NCI-H1092 treated with DMSO at 0.1 percent for 48 hours (cell line): ENCODE measurements around the gene RAB30.

Experiments used
- DNase-seq: peaks from one replicate; lab custom pipeline; 2025; lab: John Stamatoyannopoulos, UW

The RAB30 gene

GRCh38 chr11:83071567-83072349, at the start of gene RAB30:
Gene RAB30, minus strand, starts transcription at chr11:83071897. Its CDS starts 74,581 bp downstream, at chr11:82997316.
- DNase-seq = peak; percentile 100

- DNase-seq = no peak
Measured at GRCh38 chr11:83120327-83120726, 48.6 kb upstream of the RAB30 start.

- DNase-seq = no peak
Measured at GRCh38 chr11:83119216-83119615, 47.5 kb upstream of the RAB30 start.

- no peak for DNase-seq
Measured at GRCh38 chr11:83118814-83119213, 47.1 kb upstream of the RAB30 start.

GRCh38 chr11:83116015-83116641, 44.4 kb upstream of the RAB30 start:
- DNase-seq = no peak

- DNase-seq = no peak
Measured at GRCh38 chr11:83115551-83115950, 43.9 kb upstream of the RAB30 start.

GRCh38 chr11:83115026-83115425, 43.3 kb upstream of the RAB30 start:
- DNase-seq = no peak

GRCh38 chr11:83112886-83113285, 41.2 kb upstream of the RAB30 start:
- no peak for DNase-seq

GRCh38 chr11:83105168-83105567, 33.5 kb upstream of the RAB30 start:
- no peak for DNase-seq

GRCh38 chr11:83102834-83103233, 31.1 kb upstream of the RAB30 start:
- DNase-seq = no peak

- no peak for DNase-seq
Measured at GRCh38 chr11:83097429-83098075, 25.9 kb upstream of the RAB30 start.

- no peak for DNase-seq
Measured at GRCh38 chr11:83093634-83094033, 21.9 kb upstream of the RAB30 start.

- no peak for DNase-seq
Measured at GRCh38 chr11:83092488-83093384, 21.0 kb upstream of the RAB30 start.

- DNase-seq = no peak
Measured at GRCh38 chr11:83088965-83089364, 17.3 kb upstream of the RAB30 start.

- peak; percentile 78 for DNase-seq
Measured at GRCh38 chr11:83087035-83087434, 15.3 kb upstream of the RAB30 start.

- no peak for DNase-seq
Measured at GRCh38 chr11:83079820-83080219, 8.1 kb upstream of the RAB30 start.

GRCh38 chr11:83078269-83078668, 6.6 kb upstream of the RAB30 start:
- DNase-seq = no peak

- no peak for DNase-seq
Measured at GRCh38 chr11:83073884-83074283, 2.2 kb upstream of the RAB30 start.

GRCh38 chr11:83073258-83073657, 1.6 kb upstream of the RAB30 start:
- DNase-seq = no peak

GRCh38 chr11:83072350-83073242, 899 bp upstream of the RAB30 start:
- no peak for DNase-seq
